ENCODE results near the gene GFY. TPM values are rescaled to one million over a fixed set of nuclear protein-coding genes. Genes with fewer than 3 reads are reported as not detected.

GFY gene
- total RNA-seq, 1 donor: not detected

GRCh38 chr19:49415810-49416200, 9.4 kb upstream of the GFY start:
- DNase-seq (ENCODE audit: low read depth): no peak
- TF ChIP-seq CTCF (IDR thresholded peaks at IDR 0.05; ENCODE audit: insufficient read depth, low read length): no peak
- H3K4me3 ChIP-seq (ENCODE audit: low read depth, low read length): no peak overlapping the region

- no peak overlapping the region for H3K4me3 ChIP-seq (ENCODE audit: low read depth, low read length)
- TF ChIP-seq CTCF (IDR thresholded peaks at IDR 0.05; ENCODE audit: insufficient read depth, low read length): no peak
- no peak for DNase-seq (ENCODE audit: low read depth)
Measured at GRCh38 chr19:49417088-49417487, 8.1 kb upstream of the GFY start.

- H3K4me3 ChIP-seq (ENCODE audit: low read depth, low read length): no peak overlapping the region
- DNase-seq (ENCODE audit: low read depth): no peak
- no peak for TF ChIP-seq CTCF (IDR thresholded peaks at IDR 0.05; ENCODE audit: insufficient read depth, low read length)
Measured at GRCh38 chr19:49418511-49418910, 6.7 kb upstream of the GFY start.

GRCh38 chr19:49419173-49419572, 6.0 kb upstream of the GFY start:
- no peak for TF ChIP-seq CTCF (IDR thresholded peaks at IDR 0.05; ENCODE audit: insufficient read depth, low read length)
- no peak for DNase-seq (ENCODE audit: low read depth)
- H3K4me3 ChIP-seq (ENCODE audit: low read depth, low read length): no peak overlapping the region

- TF ChIP-seq CTCF (IDR thresholded peaks at IDR 0.05; ENCODE audit: insufficient read depth, low read length): no peak
- no peak for DNase-seq (ENCODE audit: low read depth)
Measured at GRCh38 chr19:49420227-49420626, 5.0 kb upstream of the GFY start.

GRCh38 chr19:49421039-49421877, 3.9 kb upstream of the GFY start:
- no peak for TF ChIP-seq CTCF (IDR thresholded peaks at IDR 0.05; ENCODE audit: insufficient read depth, low read length)
- peak; percentile 63 for DNase-seq (ENCODE audit: low read depth)
- H3K4me3 ChIP-seq (ENCODE audit: low read depth, low read length): peak overlapping the region; percentile 25

More at GRCh38 chr19:49420227-49420626, 5.0 kb upstream of the GFY start:
- H3K4me3 ChIP-seq (ENCODE audit: low read depth, low read length): no peak overlapping the region

- no peak for TF ChIP-seq CTCF (IDR thresholded peaks at IDR 0.05; ENCODE audit: insufficient read depth, low read length)
- no peak for DNase-seq (ENCODE audit: low read depth)
- H3K4me3 ChIP-seq (ENCODE audit: low read depth, low read length): no peak overlapping the region
Measured at GRCh38 chr19:49421878-49422202, 3.3 kb upstream of the GFY start.
